ENCODE measurements around the gene BMP8A.
"Not testable (repeated sequence)": the region's sequence is repeated elsewhere in the genome, so short reads cannot be mapped to it uniquely, and the experiment has no call there.

The BMP8A gene

GRCh38 chr1:39481289-39481688 is 10.1 kb upstream of the BMP8A start:
- no peak for DNase-seq (ENCODE audit: low read depth in 2 of 2)

GRCh38 chr1:39483276-39483675 is 8.2 kb upstream of the BMP8A start:
- no peak for DNase-seq (ENCODE audit: low read depth in 2 of 2)

GRCh38 chr1:39484564-39484963 is 6.9 kb upstream of the BMP8A start:
- no peak for DNase-seq (ENCODE audit: low read depth in 2 of 2)

- no peak for DNase-seq (ENCODE audit: low read depth in 2 of 2)
Observed at GRCh38 chr1:39485046-39485803, 6.2 kb upstream of the BMP8A start.

- no peak for DNase-seq (ENCODE audit: low read depth in 2 of 2)
Observed at GRCh38 chr1:39488012-39488545, 3.4 kb upstream of the BMP8A start.

- DNase-seq (ENCODE audit: low read depth in 2 of 2), result no peak
Observed at GRCh38 chr1:39488793-39489566, 2.5 kb upstream of the BMP8A start.

- DNase-seq (ENCODE audit: low read depth in 2 of 2), result no peak
Observed at GRCh38 chr1:39489567-39490239, 1.7 kb upstream of the BMP8A start.

GRCh38 chr1:39490596-39491145 is 765 bp upstream of the BMP8A start:
- no peak for DNase-seq (ENCODE audit: low read depth in 2 of 2)

- not testable (repeated sequence) for DNase-seq (ENCODE audit: low read depth in 2 of 2)
Observed at GRCh38 chr1:39492118-39493042, 944 bp downstream of the BMP8A start.

GRCh38 chr1:39493043-39493810 is 1.8 kb downstream of the BMP8A start:
- not testable (repeated sequence) for DNase-seq (ENCODE audit: low read depth in 2 of 2)

- no peak for DNase-seq (ENCODE audit: low read depth in 2 of 2)
Observed at GRCh38 chr1:39494671-39495410, 3.4 kb downstream of the BMP8A start.

GRCh38 chr1:39496520-39496919 is 5.1 kb downstream of the BMP8A start:
- DNase-seq (ENCODE audit: low read depth in 2 of 2), result not testable (repeated sequence)

- no peak for DNase-seq (ENCODE audit: low read depth in 2 of 2)
Observed at GRCh38 chr1:39497585-39497984, 6.1 kb downstream of the BMP8A start.

- not testable (repeated sequence) for DNase-seq (ENCODE audit: low read depth in 2 of 2)
Observed at GRCh38 chr1:39498096-39498710, 6.8 kb downstream of the BMP8A start.

GRCh38 chr1:39498821-39499220 is 7.4 kb downstream of the BMP8A start:
- not testable (repeated sequence) for DNase-seq (ENCODE audit: low read depth in 2 of 2)

GRCh38 chr1:39499668-39500067 is 8.2 kb downstream of the BMP8A start:
- DNase-seq (ENCODE audit: low read depth in 2 of 2), result no peak

GRCh38 chr1:39500862-39501389 is 9.5 kb downstream of the BMP8A start:
- no peak for DNase-seq (ENCODE audit: low read depth in 2 of 2)

- no peak for DNase-seq (ENCODE audit: low read depth in 2 of 2)
Observed at GRCh38 chr1:39501666-39502065, 10.2 kb downstream of the BMP8A start.

GRCh38 chr1:39504436-39504835 is 13.0 kb downstream of the BMP8A start:
- not testable (repeated sequence) for DNase-seq (ENCODE audit: low read depth in 2 of 2)

Measured in stimulated activated CD8-positive, alpha-beta memory T cell treated with anti-CD3 and anti-CD28 coated beads, Interleukin-2, amount 100 ng/mL, for 1 hour (primary cell).